Measurements from ENCODE around the gene ZKSCAN1.

ZKSCAN1 gene

GRCh38 chr7:100034871-100035510, 19.6 kb downstream of the ZKSCAN1 start:
- in situ Hi-C loops (cut with MboI; ENCODE audit: low sequenced_read_pairs): no loop called here

GRCh38 chr7:100035876-100036275, 20.5 kb downstream of the ZKSCAN1 start:
- in situ Hi-C loops (cut with MboI; ENCODE audit: low sequenced_read_pairs): no loop called here

- in situ Hi-C loops (cut with MboI; ENCODE audit: low sequenced_read_pairs): no loop called here
Observed at GRCh38 chr7:100038326-100038725, 22.9 kb downstream of the ZKSCAN1 start.

GRCh38 chr7:100040575-100040974, 25.2 kb downstream of the ZKSCAN1 start:
- in situ Hi-C loops (cut with MboI; ENCODE audit: low sequenced_read_pairs): no loop called here

- in situ Hi-C loops (cut with MboI; ENCODE audit: low sequenced_read_pairs): no loop called here
Observed at GRCh38 chr7:100044718-100045117, 29.3 kb downstream of the ZKSCAN1 start.

GRCh38 chr7:100048680-100049079, 33.3 kb downstream of the ZKSCAN1 start:
- in situ Hi-C loops (cut with MboI; ENCODE audit: low sequenced_read_pairs): no loop called here

GRCh38 chr7:100049441-100050291, 34.3 kb downstream of the ZKSCAN1 start, which contains the start of gene ZSCAN21:
Gene ZSCAN21, plus strand, starts transcription at chr7:100049774. Its CDS starts 7,233 bp downstream, at chr7:100057007.
- in situ Hi-C loops (cut with MboI; ENCODE audit: low sequenced_read_pairs): no loop called here

GRCh38 chr7:100051611-100052010, 36.2 kb downstream of the ZKSCAN1 start:
- in situ Hi-C loops (cut with MboI; ENCODE audit: low sequenced_read_pairs): no loop called here

- in situ Hi-C loops (cut with MboI; ENCODE audit: low sequenced_read_pairs): no loop called here
Observed at GRCh38 chr7:100053215-100053614, 37.8 kb downstream of the ZKSCAN1 start.

GRCh38 chr7:100057006-100057405, 41.6 kb downstream of the ZKSCAN1 start:
- in situ Hi-C loops (cut with MboI; ENCODE audit: low sequenced_read_pairs): no loop called here

- in situ Hi-C loops (cut with MboI; ENCODE audit: low sequenced_read_pairs): no loop called here
Observed at GRCh38 chr7:100059251-100059739, 43.9 kb downstream of the ZKSCAN1 start.

- in situ Hi-C loops (cut with MboI; ENCODE audit: low sequenced_read_pairs): no loop called here
Observed at GRCh38 chr7:100061518-100062193, 46.3 kb downstream of the ZKSCAN1 start.

- in situ Hi-C loops (cut with MboI; ENCODE audit: low sequenced_read_pairs): no loop called here
Observed at GRCh38 chr7:100063376-100063775, 48.0 kb downstream of the ZKSCAN1 start.

GRCh38 chr7:100064162-100064561, 48.8 kb downstream of the ZKSCAN1 start:
- in situ Hi-C loops (cut with MboI; ENCODE audit: low sequenced_read_pairs): no loop called here

- in situ Hi-C loops (cut with MboI; ENCODE audit: low sequenced_read_pairs): no loop called here
Observed at GRCh38 chr7:100065452-100066186, 50.2 kb downstream of the ZKSCAN1 start.

GRCh38 chr7:100066953-100067352, 51.6 kb downstream of the ZKSCAN1 start:
- in situ Hi-C loops (cut with MboI; ENCODE audit: low sequenced_read_pairs): no loop called here

GRCh38 chr7:100069991-100070390, 54.6 kb downstream of the ZKSCAN1 start:
- in situ Hi-C loops (cut with MboI; ENCODE audit: low sequenced_read_pairs): no loop called here

GRCh38 chr7:100071018-100071723, 55.8 kb downstream of the ZKSCAN1 start:
- in situ Hi-C loops (cut with MboI; ENCODE audit: low sequenced_read_pairs): no loop called here

- in situ Hi-C loops (cut with MboI; ENCODE audit: low sequenced_read_pairs): no loop called here
Observed at GRCh38 chr7:100072462-100072861, 57.1 kb downstream of the ZKSCAN1 start.

GRCh38 chr7:100074841-100075240, 59.4 kb downstream of the ZKSCAN1 start:
- in situ Hi-C loops (cut with MboI; ENCODE audit: low sequenced_read_pairs): no loop called here

Measured in hTERT RPE-1 (cell line).